K562 (cell line): ENCODE measurements around the gene ATXN7L2. TPM values are rescaled to one million over a fixed set of nuclear protein-coding genes. Genes with fewer than 3 reads are reported as not detected.

Experiments used
- BRCA1 ChIP-seq, 2 experiments: fragments of 450-650 bp in 1 of 2; sonication (generic) in 1 of 2; formaldehyde crosslinking in 1 of 2; IDR thresholded peaks; 2 replicates each; pipeline versions ENCODE4 v1.5.0 to v1.6.1; 2017 to 2020; ENCODE audit warnings: mild to moderate bottlenecking in 1 of 2, missing genetic modification reagents in 1 of 2
- CBX5 ChIP-seq: IDR thresholded peaks from 2 replicates; pipeline ENCODE4 v1.6.1; 2014; ENCODE audit warnings: low read depth, borderline replicate concordance
- CEBPB ChIP-seq: fragments of 450-650 bp; IDR thresholded peaks from 2 replicates; pipeline ENCODE4 v1.6.1; 2016; ENCODE audit warnings: missing genetic modification characterization, missing compliant biosample characterization
- E2F3 ChIP-seq: fragments of 250-450 bp; sonication (Bioruptor Pico); IDR thresholded peaks from 2 replicates; pipeline ENCODE4 v1.4.0; 2020; ENCODE audit warnings: mild to moderate bottlenecking
- ETV1 ChIP-seq: fragments of 450-650 bp; conservative IDR thresholded peaks from 2 replicates; pipeline ENCODE4 v1.6.1; 2016; ENCODE audit warnings: missing genetic modification characterization, control low read depth, low read depth, missing compliant biosample characterization
- ETV5 ChIP-seq: sonication (generic); formaldehyde crosslinking; IDR thresholded peaks from 2 replicates; pipeline ENCODE4 v1.4.0; 2020; ENCODE audit warnings: low read depth, mild to moderate bottlenecking, missing genetic modification reagents
- KLF13 ChIP-seq: fragments of 450-650 bp; IDR thresholded peaks from 2 replicates; pipeline ENCODE4 v1.6.1; 2016; ENCODE audit warnings: missing genetic modification characterization, low read depth, mild to moderate bottlenecking, missing compliant biosample characterization, moderate library complexity, borderline replicate concordance
- RCOR1 ChIP-seq, 2 experiments: IDR thresholded peaks; 2 replicates each; pipeline ENCODE4 v1.6.1; 2012; ENCODE audit warnings: low read depth in 2 of 2, low read length in 2 of 2, borderline replicate concordance in 1 of 2, improper control_type of control experiment in 1 of 2
- REST ChIP-seq, 2 experiments: fragments of 450-650 bp; formaldehyde crosslinking in 1 of 2; IDR thresholded peaks; 2 replicates each; pipeline versions ENCODE4 v1.4.0 to v1.6.1; 2014 to 2020; ENCODE audit warnings: mild to moderate bottlenecking in 2 of 2, borderline replicate concordance in 1 of 2, low read depth in 1 of 2
- SIRT6 ChIP-seq: IDR thresholded peaks from one replicate; pipeline ENCODE4 v1.6.1; 2012; ENCODE audit warnings: low read depth, mild to moderate bottlenecking, control low read depth, inconsistent platforms, low read length, moderate library complexity
- SMAD3 ChIP-seq: fragments of 450-650 bp; formaldehyde crosslinking; conservative IDR thresholded peaks from 2 replicates; pipeline ENCODE4 v1.4.0; 2020; ENCODE audit warnings: mild to moderate bottlenecking
- SRSF3 ChIP-seq: fragments of 200-400 bp; formaldehyde crosslinking; IDR thresholded peaks from 2 replicates; pipeline ENCODE4 v1.6.1; 2016; ENCODE audit warnings: mild to moderate bottlenecking, low read length, moderate library complexity; ENCODE audit not compliant: insufficient read depth
- THAP7 ChIP-seq: fragments of 250-450 bp; sonication (Bioruptor Pico); IDR thresholded peaks from 2 replicates; pipeline ENCODE4 v1.5.0; 2021
- TRIM28 ChIP-seq: fragments of 450-650 bp; IDR thresholded peaks from 2 replicates; pipeline ENCODE4 v1.6.1; 2017
- ZBTB26 ChIP-seq: fragments of 450-650 bp; formaldehyde crosslinking; IDR thresholded peaks from 2 replicates; pipeline ENCODE4 v1.4.0; 2022; ENCODE audit warnings: missing genetic modification characterization
- ZNF384 ChIP-seq: IDR thresholded peaks from 2 replicates; pipeline ENCODE4 v1.6.1; 2012; ENCODE audit warnings: low read depth, low read length, improper control_type of control experiment
- ZNF444 ChIP-seq: fragments of 250-450 bp; sonication (Bioruptor Pico); IDR thresholded peaks from 2 replicates; pipeline ENCODE4 v1.4.0; 2020; ENCODE audit warnings: mild to moderate bottlenecking, moderate library complexity
- polyA plus RNA-seq, 8 experiments: library from polyadenylated mRNA; depleted of rRNA in 4 of 8; stranded (reverse) in 5 of 8; unstranded in 3 of 8; fragments of >200 nt; fragmentation: Nextera tagmentation in 2 of 8; fragmentation: Illumina TruSeq in 1 of 8; extraction: Ambion mirVana in 2 of 8; extraction: Trizol in 1 of 8; gene quantifications; 2 replicates each; pipeline versions ENCODE4 v1.2.1 to v1.2.3, GENCODE V29; 2011 to 2014; ENCODE audit warnings: inconsistent platforms in 1 of 8, missing spikeins in 1 of 8
- total RNA-seq, 7 experiments: library from RNA; depleted of rRNA in 6 of 7; stranded (reverse); fragments of >200 nt in 6 of 7; fragmentation: Illumina TruSeq in 2 of 7; extraction: Trizol in 2 of 7; gene quantifications; 2 replicates each; pipeline versions ENCODE4 v1.2.1 to v1.2.3, GENCODE V29; 2011 to 2021; ENCODE audit warnings: low replicate concordance in 1 of 7

Gene ATXN7L2
- total and polyA plus RNA-seq, 9 of the 15 experiments (the other 6 are each of a cell fraction or from before 2014, with no cell fraction given), result 0.21 to 10.4 (median 5.8) TPM

- TF ChIP-seq ZNF384 (no peak), SMAD3 (CRISPR knock-in tag) (no peak), SRSF3 (no peak), KLF13 (tag) (0 out of 2 replicates have a peak, but pooled peaks have one; percentile 43), CBX5 (no peak), RCOR1 (IDR thresholded peaks at IDR 0.05; ENCODE audit: borderline replicate concordance in 1 of 2, low read depth in 2 of 2, low read length in 2 of 2) (no peak), SIRT6 (no peak), ETV1 (no peak), BRCA1 (IDR thresholded peaks at IDR 0.05) (no peak), BRCA1 (CRISPR knock-in tag; IDR thresholded peaks at IDR 0.05) (no peak), ETV5 (no peak), ZNF444 (CRISPR knock-in tag) (no peak), CEBPB (tag) (no peak), ZBTB26 (CRISPR knock-in tag) (no peak), THAP7 (no peak), E2F3 (no peak), REST (IDR thresholded peaks at IDR 0.05; ENCODE audit: borderline replicate concordance) (no peak), REST (CRISPR knock-in tag; IDR thresholded peaks at IDR 0.05; ENCODE audit: low read depth) (no peak), TRIM28 (no peak)
Measured at GRCh38 chr1:109509176-109510134, 25.8 kb downstream of the ATXN7L2 start, which contains the start of gene AMIGO1 (continued).
